Endothelial cell of umbilical vein (primary cell): ENCODE data around the gene AMT.

Experiments used
- CTCF ChIP-seq, 2 donors: IDR thresholded peaks; 1 replicate in 1 of 2; 2 replicates in 1 of 2; pipeline ENCODE4 v1.5.1; 2011; ENCODE audit warnings: low read length in 2 of 2, mild to moderate bottlenecking in 2 of 2, moderate library complexity in 2 of 2, control low read depth in 1 of 2, inconsistent platforms in 1 of 2, low read depth in 1 of 2; ENCODE audit not compliant: insufficient read depth in 1 of 2; ENCODE audit errors: extremely low read depth in 1 of 2
- EZH2 ChIP-seq: IDR thresholded peaks from 2 replicates; pipeline ENCODE4 v1.6.1; 2012; ENCODE audit warnings: borderline replicate concordance, low read depth, mild to moderate bottlenecking, moderate library complexity, low read length, inconsistent platforms; ENCODE audit not compliant: severe bottlenecking
- JUN ChIP-seq: IDR thresholded peaks from 2 replicates; pipeline ENCODE4 v1.6.1; 2011; ENCODE audit warnings: borderline replicate concordance, low read depth; ENCODE audit not compliant: insufficient read length, insufficient read depth
- MAX ChIP-seq: IDR thresholded peaks from 2 replicates; pipeline ENCODE4 v1.6.1; 2011; ENCODE audit not compliant: insufficient read depth, insufficient read length
- MYC ChIP-seq: IDR thresholded peaks from one replicate; pipeline ENCODE4 v1.6.1; 2011; ENCODE audit warnings: mild to moderate bottlenecking, low read depth, low read length
- POLR2A ChIP-seq: IDR thresholded peaks from 2 replicates; pipeline ENCODE4 v1.6.1; 2012; ENCODE audit warnings: low read depth, mild to moderate bottlenecking, control low read depth, low read length
- POLR2AphosphoS5 ChIP-seq: IDR thresholded peaks from 2 replicates; pipeline ENCODE4 v1.6.1; 2012; ENCODE audit warnings: low read depth, mild to moderate bottlenecking, control low read depth, low read length, moderate library complexity; ENCODE audit not compliant: insufficient read depth

- no peak for TF ChIP-seq POLR2A
- TF ChIP-seq EZH2 = no peak
- TF ChIP-seq MAX = no peak
- TF ChIP-seq CTCF (IDR thresholded peaks at IDR 0.05; ENCODE audit: extremely low read depth in 1 of 2, insufficient read depth in 1 of 2, low read depth in 1 of 2, low read length in 2 of 2) = no peak
- TF ChIP-seq JUN = no peak
- no peak for TF ChIP-seq POLR2AphosphoS5
- no peak for TF ChIP-seq MYC
Observed at GRCh38 chr3:49416867-49417266, 5.4 kb downstream of the AMT start.
